Aorta (tissue), 5 donors: ENCODE results near the gene IFIT2. TPM values are rescaled to one million over a fixed set of nuclear protein-coding genes. Genes with fewer than 3 reads are reported as not detected.

Experiments used
- ATAC-seq: fragments of 200-7000 bp; cut with Tn5 transposase; one replicate; pipeline ENCODE4 v1.9.1; 2022; ENCODE audit warnings: moderate library complexity; ENCODE audit not compliant: low FRiP score
- DNase-seq, 2 donors: peaks; one replicate each; pipeline ENCODE4 v3.0.0-alpha.2; 2020
- H3K27ac ChIP-seq, 2 donors: one replicate each; pipeline ENCODE4 v1.5.1; 2013; ENCODE audit warnings: low read length in 2 of 2, mild to moderate bottlenecking in 2 of 2, moderate library complexity in 2 of 2, control low read depth in 1 of 2, inconsistent platforms in 1 of 2, low read depth in 1 of 2
- H3K27me3 ChIP-seq, 2 donors: one replicate each; pipeline ENCODE4 v1.6.1; 2013; ENCODE audit warnings: control low read depth in 1 of 2, low read length in 1 of 2, mild to moderate bottlenecking in 1 of 2, moderate library complexity in 1 of 2; ENCODE audit not compliant: insufficient read depth in 2 of 2, control insufficient read depth in 1 of 2
- H3K36me3 ChIP-seq, 2 donors: one replicate each; pipeline ENCODE4 v1.6.1; 2013; ENCODE audit warnings: control low read depth in 1 of 2, low read length in 1 of 2, mild to moderate bottlenecking in 1 of 2; ENCODE audit not compliant: insufficient read depth in 2 of 2, control insufficient read depth in 1 of 2
- H3K4me1 ChIP-seq, 2 donors: one replicate each; pipeline ENCODE4 v1.6.1; 2013; ENCODE audit warnings: low read length in 2 of 2, control low read depth in 1 of 2, mild to moderate bottlenecking in 1 of 2, moderate library complexity in 1 of 2; ENCODE audit not compliant: insufficient read depth in 2 of 2, control insufficient read depth in 1 of 2
- H3K4me3 ChIP-seq, 2 donors: one replicate each; pipeline ENCODE4 v1.5.1; 2013; ENCODE audit warnings: low read length in 2 of 2, control low read depth in 1 of 2, mild to moderate bottlenecking in 1 of 2
- H3K9me3 ChIP-seq: one replicate; pipeline ENCODE4 v1.6.1; 2013; ENCODE audit warnings: mild to moderate bottlenecking, low read length; ENCODE audit not compliant: control insufficient read depth
- WGBS, 2 donors: extraction: QIAGEN DNeasy Blood & Tissue Kit; methylation state at CpG; one replicate each; pipeline ENCODE4 v1.1.7; 2013; 5-methylcytosine and 5-hydroxymethylcytosine counted together
- intact Hi-C, 2 donors: fragments of 100-400 bp; cut with DNase I; formaldehyde crosslinking; loops; one replicate each; pipeline versions ENCODE4 v1.14.2 to v1.15.0; 2022
- polyA plus RNA-seq, 2 donors: library from polyadenylated mRNA; stranded (reverse); fragments of 200-250 nt; gene quantifications; one replicate each; pipeline ENCODE4 v1.2.3, GENCODE V29; 2013
- total RNA-seq, 2 donors: library from RNA; stranded (reverse); fragmentation: NEBNext Ultra II Directional; extraction: Animal tissue kit (Norgen Biotek cat#: 25700); gene quantifications; one replicate each; pipeline ENCODE4 v1.2.1, GENCODE V29; 2021
- donor health status: healthy with polysubstance abuse.
- donor health status: Bipolar disorder and iron deficiency.
- donor health status: DM: no; HTN: no; CAD: no.
- donor health status: DM: no; HTN: no; CAD: no.
- donor health status: DM: yes; HTN: yes; CAD: no.

IFIT2 gene
- total and polyA plus RNA-seq, 4 donors = 4.6 to 11.9 (median 11.0) TPM

DNA sequence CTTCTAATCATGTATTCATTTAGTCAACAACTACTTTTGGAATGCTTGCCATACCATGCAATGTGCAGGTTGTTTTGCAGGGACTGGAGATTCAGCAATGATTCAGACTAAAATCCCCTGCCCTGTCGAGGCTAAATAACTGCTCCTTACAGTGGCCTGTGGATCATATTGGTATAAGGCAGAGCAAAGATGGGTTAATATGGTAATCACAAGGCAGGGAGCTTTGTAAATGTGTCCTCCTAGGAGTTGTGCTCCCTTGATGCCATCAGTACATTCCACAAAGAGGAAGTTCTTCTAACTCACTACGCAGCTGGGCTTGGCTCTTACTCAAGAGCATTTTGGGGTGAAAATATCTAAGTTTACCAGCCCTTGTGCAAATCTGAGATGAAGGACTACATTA is 614 bp upstream of the IFIT2 start:
- peak overlapping the region; percentile 89 to 92 for H3K4me3 ChIP-seq
- ATAC-seq (peak; percentile 55), DNase-seq (peak in 1 of 2 donors; percentile 48)
- no peaks in the 10 kb centered on the region for H3K36me3 ChIP-seq
- H3K27me3 ChIP-seq = no peaks in the 10 kb centered on the region
- H3K4me1 ChIP-seq = peaks cover 1 to 3% of the 10 kb centered on the region in 2 donors
- H3K27ac ChIP-seq = peak overlapping the region; percentile 84 to 96
- H3K9me3 ChIP-seq = no peaks in the 10 kb centered on the region
- WGBS, 2 donors = 0 to 3% methylated on average over 2 of the region's 2 CpGs
- intact Hi-C loops = no loop called here

DNA sequence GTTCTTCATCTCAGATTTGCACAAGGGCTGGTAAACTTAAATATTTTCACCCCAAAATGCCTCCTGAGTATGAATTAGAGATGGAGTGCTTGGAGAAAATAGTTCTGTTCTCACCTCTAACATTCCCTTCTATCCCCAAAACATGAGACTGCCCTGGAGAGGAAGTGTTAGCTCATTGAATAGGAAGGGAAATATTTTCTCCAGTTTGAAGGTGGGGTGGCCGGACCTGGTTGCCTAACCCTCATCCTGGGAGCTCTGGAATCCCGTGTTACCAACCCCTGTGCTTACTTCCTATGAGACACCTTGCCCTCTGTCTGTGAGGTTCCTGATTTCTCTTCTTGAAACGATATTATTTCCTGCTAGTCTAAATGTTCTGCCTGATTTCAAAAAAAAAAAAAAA is 779 bp downstream of the IFIT2 start:
- no peaks in the 10 kb centered on the region for H3K27me3 ChIP-seq
- H3K27ac ChIP-seq = peak overlapping the region in 1 of 2 donors; percentile 67
- ATAC-seq = no peak
- no peak for DNase-seq
- H3K4me1 ChIP-seq = peaks cover 3 to 6% of the 10 kb centered on the region in 2 donors
- WGBS, 2 donors = 14% methylated on average over 3 of the region's 3 CpGs
- H3K36me3 ChIP-seq = no peaks in the 10 kb centered on the region
- peak overlapping the region; percentile 72 to 89 for H3K4me3 ChIP-seq
- intact Hi-C loops = no loop called here
- H3K9me3 ChIP-seq = no peaks in the 10 kb centered on the region

DNA sequence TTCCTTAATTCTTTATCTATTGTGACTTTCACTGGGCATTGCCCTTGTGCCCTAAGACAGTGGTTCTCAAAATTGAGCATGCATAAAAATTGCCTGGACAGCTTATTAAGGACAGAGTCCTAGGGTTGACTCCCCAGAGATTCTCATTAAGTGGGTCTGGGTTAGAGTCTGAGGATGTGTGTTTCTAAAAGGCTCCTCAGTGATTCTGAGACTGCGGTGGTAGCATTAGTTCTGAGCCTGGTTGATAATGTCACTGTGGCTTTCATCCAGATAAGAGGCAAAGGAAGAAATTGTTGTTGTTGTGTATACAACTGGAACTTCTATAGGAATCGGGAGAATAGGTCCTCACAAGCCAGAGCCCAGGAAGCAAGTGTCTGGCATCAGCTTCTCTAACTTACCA is 1.3 kb downstream of the IFIT2 start:
- 45% methylated on average over 2 of the region's 2 CpGs for WGBS, 2 donors

DNA sequence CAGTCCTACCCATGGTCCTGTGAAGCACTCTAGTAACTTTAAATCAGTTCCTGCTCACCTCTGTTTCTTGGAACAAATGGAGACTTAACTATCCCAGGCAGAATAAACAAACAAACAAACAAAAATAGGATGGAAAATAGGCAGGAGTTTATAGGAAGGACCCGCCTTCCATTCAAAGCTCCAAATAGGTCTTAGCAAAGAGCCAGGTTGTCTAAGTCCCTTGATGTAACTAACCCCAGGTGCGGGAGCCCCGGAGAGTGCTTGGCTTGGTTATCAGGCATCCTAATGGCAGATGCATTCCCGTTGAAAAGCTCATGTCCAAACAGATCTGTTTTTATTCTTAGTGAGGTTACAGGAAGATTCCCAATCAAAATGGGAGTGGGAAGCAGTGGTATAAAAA is 2.2 kb downstream of the IFIT2 start:
- DNase-seq = no peak
- H3K4me3 ChIP-seq = no peak overlapping the region
- no peak for ATAC-seq
- WGBS, 2 donors = 89 to 94% methylated on average over 4 of the region's 4 CpGs
- no peaks in the 10 kb centered on the region for H3K9me3 ChIP-seq
- H3K36me3 ChIP-seq = no peaks in the 10 kb centered on the region
- H3K27me3 ChIP-seq = no peaks in the 10 kb centered on the region
- intact Hi-C loops = no loop called here
- H3K27ac ChIP-seq = no peak overlapping the region
- peaks cover 3 to 6% of the 10 kb centered on the region in 2 donors for H3K4me1 ChIP-seq

More for the DNA sequence above, 1.3 kb downstream of the IFIT2 start:
- Histone ChIP-seq H3K9me3 (no peaks in the 10 kb centered on the region), H3K36me3 (no peaks in the 10 kb centered on the region), H3K4me1 (peaks cover 3 to 6% of the 10 kb centered on the region in 2 donors), H3K27ac (no peak overlapping the region), H3K4me3 (peak overlapping the region in 1 of 2 donors; percentile 72), H3K27me3 (no peaks in the 10 kb centered on the region)
- DNase-seq = no peak
- no peak for ATAC-seq
- intact Hi-C loops = no loop called here

DNA sequence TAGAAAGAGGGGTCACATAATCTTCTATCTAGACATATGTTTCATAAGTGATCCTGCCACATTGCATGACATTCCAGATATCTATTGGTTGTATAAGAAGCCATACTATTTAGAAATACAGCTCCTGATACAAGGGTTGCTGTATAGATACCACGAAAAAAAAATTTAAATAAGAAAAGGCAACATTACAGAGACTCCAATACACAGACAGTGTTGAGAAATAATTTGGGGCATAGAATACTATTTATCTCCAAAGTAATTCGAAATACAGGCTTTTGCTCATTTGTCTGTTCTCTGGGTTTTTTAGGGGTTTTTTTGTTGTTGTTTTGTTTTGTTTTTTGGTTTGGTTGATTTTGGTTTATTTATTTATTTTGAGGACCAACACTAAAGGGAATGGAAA is 2.6 kb downstream of the IFIT2 start:
- 97 to 98% methylated on average over 2 of the region's 2 CpGs for WGBS, 2 donors

DNA sequence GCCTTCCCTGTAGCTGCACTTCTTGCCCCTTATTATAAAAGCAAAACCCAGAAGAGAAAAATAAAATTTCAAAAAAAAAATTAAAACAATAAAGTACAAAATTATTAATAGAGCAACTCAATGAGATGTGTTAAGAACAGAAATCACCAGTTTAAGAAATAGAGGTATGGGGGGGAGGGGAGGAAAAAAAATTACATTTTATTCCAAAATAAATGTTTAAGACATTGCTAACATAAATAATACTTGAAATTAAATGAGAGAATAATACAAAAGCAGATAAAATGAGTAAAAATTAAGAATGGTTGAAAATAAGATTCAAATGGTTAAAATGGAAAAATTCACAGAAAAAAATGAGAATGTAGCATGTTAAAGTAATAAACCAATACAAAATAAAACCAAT is 3.1 kb downstream of the IFIT2 start:
- DNase-seq (no peak), ATAC-seq (no peak)
- Histone ChIP-seq H3K4me3 (no peak overlapping the region), H3K27ac (no peak overlapping the region), H3K36me3 (no peaks in the 10 kb centered on the region), H3K4me1 (peaks cover 3 to 6% of the 10 kb centered on the region in 2 donors), H3K9me3 (no peaks in the 10 kb centered on the region), H3K27me3 (no peaks in the 10 kb centered on the region)
- intact Hi-C loops = no loop called here

More for the DNA sequence above, 2.6 kb downstream of the IFIT2 start:
- no peak overlapping the region for H3K27ac ChIP-seq
- H3K9me3 ChIP-seq = no peaks in the 10 kb centered on the region
- DNase-seq = no peak
- H3K36me3 ChIP-seq = no peaks in the 10 kb centered on the region
- ATAC-seq = no peak
- H3K4me3 ChIP-seq = no peak overlapping the region
- intact Hi-C loops = no loop called here
- H3K4me1 ChIP-seq = peaks cover 3 to 6% of the 10 kb centered on the region in 2 donors
- no peaks in the 10 kb centered on the region for H3K27me3 ChIP-seq

DNA sequence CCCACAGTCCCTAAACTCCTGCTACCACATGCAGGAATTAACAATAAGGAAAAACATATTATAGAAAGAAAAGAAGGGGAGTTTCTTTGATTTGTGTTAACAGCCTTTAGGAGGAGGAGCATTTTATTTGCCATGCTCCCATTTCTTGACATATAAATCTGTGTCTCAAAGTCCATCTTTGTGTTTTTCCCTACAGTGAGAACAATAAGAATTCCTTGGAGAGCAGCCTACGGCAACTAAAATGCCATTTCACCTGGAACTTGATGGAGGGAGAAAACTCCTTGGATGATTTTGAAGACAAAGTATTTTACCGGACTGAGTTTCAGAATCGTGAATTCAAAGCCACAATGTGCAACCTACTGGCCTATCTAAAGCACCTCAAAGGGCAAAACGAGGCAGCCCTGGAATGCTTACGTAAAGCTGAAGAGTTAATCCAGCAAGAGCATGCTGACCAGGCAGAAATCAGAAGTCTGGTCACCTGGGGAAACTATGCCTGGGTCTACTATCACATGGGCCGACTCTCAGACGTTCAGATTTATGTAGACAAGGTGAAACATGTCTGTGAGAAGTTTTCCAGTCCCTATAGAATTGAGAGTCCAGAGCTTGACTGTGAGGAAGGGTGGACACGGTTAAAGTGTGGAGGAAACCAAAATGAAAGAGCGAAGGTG is 4.1 kb downstream of the IFIT2 start:
- intact Hi-C loops = no loop called here

DNA sequence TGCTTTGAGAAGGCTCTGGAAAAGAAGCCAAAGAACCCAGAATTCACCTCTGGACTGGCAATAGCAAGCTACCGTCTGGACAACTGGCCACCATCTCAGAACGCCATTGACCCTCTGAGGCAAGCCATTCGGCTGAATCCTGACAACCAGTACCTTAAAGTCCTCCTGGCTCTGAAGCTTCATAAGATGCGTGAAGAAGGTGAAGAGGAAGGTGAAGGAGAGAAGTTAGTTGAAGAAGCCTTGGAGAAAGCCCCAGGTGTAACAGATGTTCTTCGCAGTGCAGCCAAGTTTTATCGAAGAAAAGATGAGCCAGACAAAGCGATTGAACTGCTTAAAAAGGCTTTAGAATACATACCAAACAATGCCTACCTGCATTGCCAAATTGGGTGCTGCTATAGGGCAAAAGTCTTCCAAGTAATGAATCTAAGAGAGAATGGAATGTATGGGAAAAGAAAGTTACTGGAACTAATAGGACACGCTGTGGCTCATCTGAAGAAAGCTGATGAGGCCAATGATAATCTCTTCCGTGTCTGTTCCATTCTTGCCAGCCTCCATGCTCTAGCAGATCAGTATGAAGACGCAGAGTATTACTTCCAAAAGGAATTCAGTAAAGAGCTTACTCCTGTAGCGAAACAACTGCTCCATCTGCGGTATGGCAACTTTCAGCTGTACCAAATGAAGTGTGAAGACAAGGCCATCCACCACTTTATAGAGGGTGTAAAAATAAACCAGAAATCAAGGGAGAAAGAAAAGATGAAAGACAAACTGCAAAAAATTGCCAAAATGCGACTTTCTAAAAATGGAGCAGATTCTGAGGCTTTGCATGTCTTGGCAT is 4.8 kb downstream of the IFIT2 start:
- WGBS, 2 donors = 81 to 84% methylated on average over 13 of the region's 13 CpGs
- H3K27ac ChIP-seq = peak overlapping the region in 1 of 2 donors; percentile 17
- no peaks in the 10 kb centered on the region for H3K36me3 ChIP-seq
- no peaks in the 10 kb centered on the region for H3K9me3 ChIP-seq
- H3K4me1 ChIP-seq = peaks cover 3 to 5% of the 10 kb centered on the region in 2 donors
- H3K4me3 ChIP-seq = no peak overlapping the region
- no peak for ATAC-seq
- intact Hi-C loops = no loop called here
- no peaks in the 10 kb centered on the region for H3K27me3 ChIP-seq
- DNase-seq = no peak

More for the DNA sequence above, 4.1 kb downstream of the IFIT2 start:
- no peaks in the 10 kb centered on the region for H3K36me3 ChIP-seq
- WGBS, 2 donors = 86 to 91% methylated on average over 9 of the region's 9 CpGs
- no peak for DNase-seq
- H3K27me3 ChIP-seq = no peaks in the 10 kb centered on the region
- ATAC-seq = no peak
- no peak overlapping the region for H3K4me3 ChIP-seq
- peaks cover 3 to 6% of the 10 kb centered on the region in 2 donors for H3K4me1 ChIP-seq
- no peak overlapping the region for H3K27ac ChIP-seq
- H3K9me3 ChIP-seq = no peaks in the 10 kb centered on the region

DNA sequence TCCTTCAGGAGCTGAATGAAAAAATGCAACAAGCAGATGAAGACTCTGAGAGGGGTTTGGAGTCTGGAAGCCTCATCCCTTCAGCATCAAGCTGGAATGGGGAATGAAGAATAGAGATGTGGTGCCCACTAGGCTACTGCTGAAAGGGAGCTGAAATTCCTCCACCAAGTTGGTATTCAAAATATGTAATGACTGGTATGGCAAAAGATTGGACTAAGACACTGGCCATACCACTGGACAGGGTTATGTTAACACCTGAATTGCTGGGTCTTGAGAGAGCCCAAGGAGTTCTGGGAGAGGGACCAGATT is 5.4 kb downstream of the IFIT2 start:
- no peaks in the 10 kb centered on the region for H3K9me3 ChIP-seq
- no peaks in the 10 kb centered on the region for H3K27me3 ChIP-seq
- no peak for DNase-seq
- peak overlapping the region in 1 of 2 donors; percentile 17 for H3K27ac ChIP-seq
- H3K4me3 ChIP-seq = no peak overlapping the region
- intact Hi-C loops = no loop called here
- ATAC-seq = no peak
- peaks cover 3 to 5% of the 10 kb centered on the region in 2 donors for H3K4me1 ChIP-seq
- no peaks in the 10 kb centered on the region for H3K36me3 ChIP-seq
